IPS-15b (cell line): Measurements from ENCODE around the gene HOXD3.

Experiments
- H3K27me3 ChIP-seq: one replicate; pipeline ENCODE4 v1.6.1; 2013; ENCODE audit warnings: low read length; ENCODE audit not compliant: control insufficient read depth, insufficient read depth
- H3K36me3 ChIP-seq: one replicate; pipeline ENCODE4 v1.6.1; 2013; ENCODE audit warnings: low read length; ENCODE audit not compliant: control insufficient read depth, insufficient read depth
- H3K4me1 ChIP-seq: one replicate; pipeline ENCODE4 v1.6.1; 2013; ENCODE audit warnings: mild to moderate bottlenecking, low read length; ENCODE audit not compliant: control insufficient read depth, insufficient read depth
- H3K4me3 ChIP-seq: one replicate; pipeline ENCODE4 v1.5.1; 2013; ENCODE audit warnings: low read depth, low read length
- H3K9ac ChIP-seq: one replicate; pipeline ENCODE4 v1.6.1; 2013; ENCODE audit warnings: low read depth, mild to moderate bottlenecking, low read length
- H3K9me3 ChIP-seq: one replicate; pipeline ENCODE4 v1.6.1; 2013; ENCODE audit warnings: mild to moderate bottlenecking, low read length; ENCODE audit not compliant: control insufficient read depth, insufficient read depth

The HOXD3 gene

GRCh38 chr2:176115883-176116813 lies 41.0 kb upstream of the HOXD3 start, which contains the start of gene HOXD10:
TSS of gene HOXD10 (plus strand) at chr2:176116778. CDS start at chr2:176116834, 56 bp downstream.
- Histone ChIP-seq H3K9ac (no peak within 1 kb of the TSS), H3K4me3 (peak within 1 kb of the TSS; percentile 26)

GRCh38 chr2:176117162-176117822 lies 39.8 kb upstream of the HOXD3 start:
- peaks cover 100% of the 10 kb centered on the region for H3K27me3 ChIP-seq

More at GRCh38 chr2:176115883-176116813, 41.0 kb upstream of the HOXD3 start, which contains the start of gene HOXD10:
- H3K4me1 ChIP-seq = peaks cover 2% of the 10 kb centered on the region
- H3K36me3 ChIP-seq = no peaks in the 10 kb centered on the region
- H3K27me3 ChIP-seq = peaks cover 100% of the 10 kb centered on the region
- H3K9me3 ChIP-seq = no peaks in the 10 kb centered on the region

GRCh38 chr2:176117823-176118371 lies 39.2 kb upstream of the HOXD3 start:
- Histone ChIP-seq H3K4me3 (peak overlapping the region; percentile 22), H3K9me3 (no peaks in the 10 kb centered on the region), H3K4me1 (no peaks in the 10 kb centered on the region), H3K27me3 (peaks cover 100% of the 10 kb centered on the region), H3K36me3 (no peaks in the 10 kb centered on the region), H3K9ac (no peak overlapping the region)

More at GRCh38 chr2:176117162-176117822, 39.8 kb upstream of the HOXD3 start:
- H3K9me3 ChIP-seq = no peaks in the 10 kb centered on the region
- H3K4me3 ChIP-seq = peak overlapping the region; percentile 22
- no peaks in the 10 kb centered on the region for H3K4me1 ChIP-seq
- H3K36me3 ChIP-seq = no peaks in the 10 kb centered on the region
- no peak overlapping the region for H3K9ac ChIP-seq

GRCh38 chr2:176118601-176119339 lies 38.3 kb upstream of the HOXD3 start:
- peaks cover 99% of the 10 kb centered on the region for H3K27me3 ChIP-seq
- H3K9me3 ChIP-seq = no peaks in the 10 kb centered on the region
- no peak overlapping the region for H3K9ac ChIP-seq
- H3K4me3 ChIP-seq = no peak overlapping the region
- no peaks in the 10 kb centered on the region for H3K36me3 ChIP-seq
- H3K4me1 ChIP-seq = no peaks in the 10 kb centered on the region

- Histone ChIP-seq H3K4me1 (no peaks in the 10 kb centered on the region), H3K4me3 (peak overlapping the region; percentile 22), H3K36me3 (no peaks in the 10 kb centered on the region), H3K9ac (no peak overlapping the region), H3K27me3 (peaks cover 99% of the 10 kb centered on the region), H3K9me3 (no peaks in the 10 kb centered on the region)
Measured at GRCh38 chr2:176120364-176121189, 36.5 kb upstream of the HOXD3 start.

- no peaks in the 10 kb centered on the region for H3K4me1 ChIP-seq
- H3K9ac ChIP-seq = no peak overlapping the region
Measured at GRCh38 chr2:176121190-176122051, 35.7 kb upstream of the HOXD3 start.

GRCh38 chr2:176122052-176122682 lies 34.9 kb upstream of the HOXD3 start:
- Histone ChIP-seq H3K4me1 (no peaks in the 10 kb centered on the region), H3K27me3 (peaks cover 99% of the 10 kb centered on the region), H3K9me3 (no peaks in the 10 kb centered on the region), H3K4me3 (peak overlapping the region; percentile 19), H3K36me3 (no peaks in the 10 kb centered on the region), H3K9ac (no peak overlapping the region)

More at GRCh38 chr2:176121190-176122051, 35.7 kb upstream of the HOXD3 start:
- H3K27me3 ChIP-seq = peaks cover 99% of the 10 kb centered on the region
- peak overlapping the region; percentile 22 for H3K4me3 ChIP-seq
- H3K36me3 ChIP-seq = no peaks in the 10 kb centered on the region
- H3K9me3 ChIP-seq = no peaks in the 10 kb centered on the region

GRCh38 chr2:176122683-176123410 lies 34.3 kb upstream of the HOXD3 start, which contains the start of gene HOXD9:
TSS of gene HOXD9 (plus strand) at chr2:176122719. CDS start at chr2:176122769, 50 bp downstream.
- Histone ChIP-seq H3K9ac (no peak within 1 kb of the TSS), H3K36me3 (no peaks in the 10 kb centered on the region), H3K4me3 (peak within 1 kb of the TSS; percentile 19), H3K9me3 (no peaks in the 10 kb centered on the region), H3K4me1 (no peaks in the 10 kb centered on the region), H3K27me3 (peaks cover 99% of the 10 kb centered on the region)

- Histone ChIP-seq H3K36me3 (no peaks in the 10 kb centered on the region), H3K4me3 (peak overlapping the region; percentile 19), H3K9ac (no peak overlapping the region), H3K4me1 (peaks cover 2% of the 10 kb centered on the region), H3K27me3 (peaks cover 99% of the 10 kb centered on the region), H3K9me3 (no peaks in the 10 kb centered on the region)
Measured at GRCh38 chr2:176123411-176124109, 33.5 kb upstream of the HOXD3 start.
